ENCODE results near the gene RNU1-1. TPM values are rescaled to one million over a fixed set of nuclear protein-coding genes. Genes with fewer than 3 reads are reported as not detected.
"Not testable (repeated sequence)": the region's sequence is repeated elsewhere in the genome, so short reads cannot be mapped to it uniquely, and the experiment has no call there.

The RNU1-1 gene
- total RNA-seq, 1 donor from 2014 or later: 1,438 TPM

DNA sequence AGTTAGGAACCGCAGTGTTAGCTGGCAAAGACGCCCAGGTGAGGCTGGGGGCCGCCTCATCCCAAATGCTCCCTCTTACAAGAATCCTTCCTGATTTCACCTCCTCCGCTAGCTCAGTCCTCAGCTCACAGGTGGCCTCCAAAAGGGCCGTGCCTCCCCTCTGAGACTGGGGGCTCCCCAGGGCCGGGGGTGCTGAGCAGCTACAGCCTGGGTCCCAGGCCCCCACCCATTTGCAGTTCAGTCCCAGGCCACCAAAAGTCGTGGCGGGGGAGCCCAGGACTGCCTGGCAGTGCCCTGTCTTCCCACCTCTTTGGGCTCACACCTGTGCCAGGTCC is 29.6 kb downstream of the RNU1-1 start:
- peaks cover 9% of the 10 kb centered on the region for H3K36me3 Mint-ChIP-seq (ENCODE audit: low read depth)
- H3K9me3 Mint-ChIP-seq (ENCODE audit: low read depth): no peaks in the 10 kb centered on the region
- H3K27ac Mint-ChIP-seq (ENCODE audit: unreplicated experiment): no peak overlapping the region
- TF ChIP-seq, protein P1, sequence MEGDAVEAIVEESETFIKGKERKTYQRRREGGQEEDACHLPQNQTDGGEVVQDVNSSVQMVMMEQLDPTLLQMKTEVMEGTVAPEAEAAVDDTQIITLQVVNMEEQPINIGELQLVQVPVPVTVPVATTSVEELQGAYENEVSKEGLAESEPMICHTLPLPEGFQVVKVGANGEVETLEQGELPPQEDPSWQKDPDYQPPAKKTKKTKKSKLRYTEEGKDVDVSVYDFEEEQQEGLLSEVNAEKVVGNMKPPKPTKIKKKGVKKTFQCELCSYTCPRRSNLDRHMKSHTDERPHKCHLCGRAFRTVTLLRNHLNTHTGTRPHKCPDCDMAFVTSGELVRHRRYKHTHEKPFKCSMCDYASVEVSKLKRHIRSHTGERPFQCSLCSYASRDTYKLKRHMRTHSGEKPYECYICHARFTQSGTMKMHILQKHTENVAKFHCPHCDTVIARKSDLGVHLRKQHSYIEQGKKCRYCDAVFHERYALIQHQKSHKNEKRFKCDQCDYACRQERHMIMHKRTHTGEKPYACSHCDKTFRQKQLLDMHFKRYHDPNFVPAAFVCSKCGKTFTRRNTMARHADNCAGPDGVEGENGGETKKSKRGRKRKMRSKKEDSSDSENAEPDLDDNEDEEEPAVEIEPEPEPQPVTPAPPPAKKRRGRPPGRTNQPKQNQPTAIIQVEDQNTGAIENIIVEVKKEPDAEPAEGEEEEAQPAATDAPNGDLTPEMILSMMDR (IDR thresholded peaks at IDR 0.05): no peak
- no peaks in the 10 kb centered on the region for H3K27me3 Mint-ChIP-seq (ENCODE audit: low read depth)
- DNase-seq (ENCODE audit: low spot score): peak; percentile 69
- H3K4me1 Mint-ChIP-seq (ENCODE audit: low read depth): no peaks in the 10 kb centered on the region
- no peak overlapping the region for H3K4me3 Mint-ChIP-seq (ENCODE audit: unreplicated experiment)

DNA sequence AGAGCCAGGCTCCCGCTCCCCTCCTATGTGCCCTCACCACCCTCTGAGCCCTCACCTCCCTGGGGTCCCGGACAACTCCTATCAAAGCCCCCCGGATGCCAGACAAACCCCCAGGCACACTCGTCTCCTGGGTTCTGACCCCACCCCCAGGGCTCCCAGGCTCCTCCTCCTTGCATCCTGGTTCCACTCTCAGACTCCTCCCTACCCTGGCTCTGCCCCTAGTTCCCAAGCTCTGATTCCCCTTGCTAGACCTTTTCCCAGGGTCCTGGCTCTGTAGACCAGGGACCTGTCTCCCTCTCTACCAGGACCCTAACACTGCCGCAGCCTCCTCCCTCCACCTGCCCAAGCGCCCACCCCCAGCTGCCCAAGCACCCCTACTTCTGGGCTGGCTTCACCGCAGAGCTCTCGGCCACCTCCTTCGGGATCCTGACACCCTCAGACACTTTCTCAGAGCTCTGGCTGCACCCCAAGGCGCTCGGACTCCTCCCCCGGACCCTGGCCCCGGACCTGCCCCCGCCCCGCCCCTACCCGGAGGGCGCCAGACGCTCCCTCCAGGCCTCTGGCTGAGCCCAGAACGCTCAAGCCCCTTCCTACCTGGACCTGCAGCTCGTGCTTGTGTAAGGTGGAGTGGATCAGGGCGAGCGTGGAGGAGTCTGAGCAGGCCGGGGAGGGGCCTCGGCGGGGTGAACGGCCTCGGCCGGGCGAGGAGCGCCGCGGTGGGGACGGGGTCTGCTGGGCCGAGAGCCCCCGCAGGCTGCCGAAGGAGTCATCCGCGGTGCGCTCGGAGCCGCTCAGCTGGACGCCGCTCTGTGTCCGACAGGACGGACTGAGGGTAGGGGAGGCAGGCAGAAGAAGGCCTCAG is 30.2 kb downstream of the RNU1-1 start:
- H3K27me3 Mint-ChIP-seq (ENCODE audit: low read depth); H3K27ac Mint-ChIP-seq (ENCODE audit: unreplicated experiment); H3K36me3 Mint-ChIP-seq (ENCODE audit: low read depth); H3K4me3 Mint-ChIP-seq (ENCODE audit: unreplicated experiment); H3K4me1 Mint-ChIP-seq (ENCODE audit: low read depth); H3K9me3 Mint-ChIP-seq (ENCODE audit: low read depth): not testable (repeated sequence)
- DNase-seq (ENCODE audit: low spot score): peak; percentile 78

DNA sequence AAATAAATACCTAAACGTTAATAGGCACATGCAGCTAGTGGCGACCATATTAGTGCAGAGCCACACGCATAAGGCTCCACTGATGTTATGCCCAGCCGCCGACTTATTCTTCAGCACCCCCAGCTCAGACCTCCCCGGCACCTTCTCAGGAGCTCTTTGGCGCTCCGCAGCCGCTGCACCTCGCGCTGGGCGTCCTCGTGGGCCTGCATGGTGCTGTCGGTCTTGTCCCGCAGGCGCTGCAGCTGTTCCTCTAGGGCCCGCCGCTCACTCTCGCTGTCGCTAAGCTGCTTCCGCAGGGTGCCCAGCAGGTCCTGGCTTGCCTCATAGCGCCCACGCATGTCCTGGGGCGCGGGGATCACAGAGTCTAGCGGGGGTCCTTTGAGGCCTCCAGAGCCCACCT is 30.9 kb downstream of the RNU1-1 start:
- H3K36me3 Mint-ChIP-seq (ENCODE audit: low read depth): peaks cover 12% of the 10 kb centered on the region
- not testable (repeated sequence) for H3K4me1 Mint-ChIP-seq (ENCODE audit: low read depth); H3K4me3 Mint-ChIP-seq (ENCODE audit: unreplicated experiment); H3K27ac Mint-ChIP-seq (ENCODE audit: unreplicated experiment); H3K27me3 Mint-ChIP-seq (ENCODE audit: low read depth); H3K9me3 Mint-ChIP-seq (ENCODE audit: low read depth)
- DNase-seq (ENCODE audit: low spot score): peak; percentile 80

DNA sequence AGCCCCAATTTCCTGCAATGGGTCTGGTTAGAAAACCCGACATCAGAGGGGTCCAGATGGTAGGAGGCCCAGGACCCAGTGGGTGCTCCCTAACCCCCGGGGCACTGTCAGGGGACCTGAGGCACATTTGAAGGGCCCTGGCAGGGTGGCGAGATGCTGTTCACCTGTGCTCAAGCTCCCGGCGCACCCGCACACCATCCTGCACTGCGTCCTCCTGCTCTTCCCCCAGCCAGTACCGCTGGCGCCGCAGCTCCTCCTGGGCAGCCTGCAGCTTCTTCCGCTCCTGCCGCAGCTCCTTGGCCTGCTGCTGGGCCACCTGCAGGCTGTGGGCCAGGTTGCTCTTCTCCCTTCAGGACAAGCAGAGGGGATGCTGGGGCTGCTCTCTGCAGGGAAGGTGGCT is 36.0 kb downstream of the RNU1-1 start:
- Mint-ChIP-seq H3K4me3 (ENCODE audit: unreplicated experiment) (no peak overlapping the region), H3K27me3 (ENCODE audit: low read depth) (no peaks in the 10 kb centered on the region), H3K9me3 (ENCODE audit: low read depth) (no peaks in the 10 kb centered on the region), H3K27ac (ENCODE audit: unreplicated experiment) (no peak overlapping the region), H3K36me3 (ENCODE audit: low read depth) (peaks cover 26% of the 10 kb centered on the region), H3K4me1 (ENCODE audit: low read depth) (no peaks in the 10 kb centered on the region)
- DNase-seq (ENCODE audit: low spot score): peak; percentile 76
- TF ChIP-seq, protein P1 (IDR thresholded peaks at IDR 0.05): no peak

DNA sequence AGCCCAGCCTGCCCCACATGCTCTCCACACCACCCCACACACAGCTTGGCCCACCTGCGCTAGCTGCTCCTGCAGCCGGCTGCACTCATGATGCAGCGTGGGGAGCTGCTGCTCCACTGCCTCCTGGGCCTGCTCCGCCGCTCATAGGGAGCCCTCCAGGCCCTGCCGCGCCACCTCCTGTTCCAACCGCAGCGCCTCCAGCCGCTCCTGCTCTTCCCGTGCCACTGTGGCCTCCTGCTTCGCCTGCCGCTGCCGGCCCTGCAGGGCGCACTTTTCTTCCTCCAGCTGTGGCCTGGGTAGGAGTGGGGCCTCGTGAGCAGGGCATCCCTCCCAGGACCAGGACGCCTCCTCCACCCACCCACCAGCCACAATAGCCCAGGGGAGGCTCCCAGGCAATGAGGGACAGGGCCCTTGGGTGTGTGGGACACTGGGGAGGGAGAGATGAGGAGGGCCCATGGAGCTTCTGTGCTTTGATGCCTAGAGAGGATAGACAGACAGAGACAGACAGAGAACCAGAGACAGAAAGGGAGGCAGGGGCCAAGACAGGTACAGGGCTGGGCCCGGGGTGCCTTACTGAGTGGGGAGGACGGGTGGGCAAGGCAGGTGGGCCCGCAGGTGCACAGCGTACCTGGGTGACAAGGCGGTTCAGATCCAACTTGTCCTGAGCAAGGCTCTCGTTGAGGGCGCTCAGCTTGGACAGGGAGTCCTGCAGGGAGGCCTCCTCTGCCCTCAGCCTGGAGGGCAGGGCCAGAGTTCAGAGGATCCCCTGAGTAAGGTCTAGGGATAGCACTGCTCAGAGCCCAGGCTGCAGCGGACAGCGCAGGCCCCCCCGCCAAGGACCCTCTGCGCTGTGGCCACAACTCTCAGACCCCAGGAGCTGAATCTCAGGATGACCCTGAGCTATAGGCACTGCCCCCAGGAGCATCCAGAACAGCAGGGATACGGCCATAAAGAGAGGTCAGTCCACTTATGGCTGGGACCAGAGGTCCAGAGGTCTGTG is 38.0 kb downstream of the RNU1-1 start:
- H3K27ac Mint-ChIP-seq (ENCODE audit: unreplicated experiment); H3K27me3 Mint-ChIP-seq (ENCODE audit: low read depth); H3K4me3 Mint-ChIP-seq (ENCODE audit: unreplicated experiment); H3K9me3 Mint-ChIP-seq (ENCODE audit: low read depth); H3K4me1 Mint-ChIP-seq (ENCODE audit: low read depth): not testable (repeated sequence)
- peaks cover 31% of the 10 kb centered on the region for H3K36me3 Mint-ChIP-seq (ENCODE audit: low read depth)
- peak; percentile 90 for DNase-seq (ENCODE audit: low spot score)

DNA sequence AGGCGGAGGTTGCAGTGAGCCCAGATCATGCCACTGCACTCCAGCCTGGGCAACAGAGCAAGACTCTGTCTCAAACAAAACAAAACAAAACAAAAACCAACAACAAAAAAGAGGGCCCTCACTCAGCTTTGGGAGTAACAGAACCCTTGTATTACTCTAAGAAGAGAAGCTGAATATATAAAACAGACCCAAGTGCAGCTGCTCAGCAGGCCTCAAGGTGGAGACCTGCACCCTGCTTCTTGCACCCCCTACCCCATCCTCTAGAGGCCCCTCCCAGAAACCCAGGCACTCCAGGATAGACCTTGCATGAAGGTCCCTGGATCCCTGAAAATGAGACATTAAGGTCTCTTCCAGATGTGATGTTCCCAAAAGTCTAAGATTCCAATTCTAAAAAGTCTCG is 39.2 kb downstream of the RNU1-1 start:
- peaks cover 30% of the 10 kb centered on the region for H3K36me3 Mint-ChIP-seq (ENCODE audit: low read depth)
- not testable (repeated sequence) for H3K9me3 Mint-ChIP-seq (ENCODE audit: low read depth); H3K4me1 Mint-ChIP-seq (ENCODE audit: low read depth); H3K27ac Mint-ChIP-seq (ENCODE audit: unreplicated experiment); H3K4me3 Mint-ChIP-seq (ENCODE audit: unreplicated experiment); H3K27me3 Mint-ChIP-seq (ENCODE audit: low read depth)
- DNase-seq (ENCODE audit: low spot score): peak; percentile 18
- TF ChIP-seq, protein P1 (IDR thresholded peaks at IDR 0.05): peak; percentile 24
